ENCODE results near the gene NASP.

NASP gene

GRCh38 chr1:45620588-45621500 lies 37.0 kb downstream of the NASP start:
- no peak for DNase-seq (ENCODE audit: low read depth)

DNA sequence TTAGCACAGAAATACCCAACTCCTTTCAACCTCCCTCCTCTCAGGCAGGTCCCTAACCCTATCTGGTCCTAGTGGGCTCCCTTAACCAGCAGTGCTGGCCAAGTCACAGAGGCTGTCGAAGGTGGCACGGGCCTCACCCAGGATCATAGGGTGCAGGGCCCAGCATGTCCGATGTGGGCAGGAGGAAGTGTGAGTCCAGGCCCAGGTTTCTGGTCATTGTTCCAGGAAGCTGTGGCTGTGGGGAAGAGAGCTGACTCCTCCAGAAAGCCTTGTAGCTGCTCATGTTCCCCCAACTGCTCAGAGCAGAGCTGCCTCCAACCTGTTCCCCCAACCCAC lies 37.6 kb downstream of the NASP start:
- no peak for DNase-seq (ENCODE audit: low read depth)

DNA sequence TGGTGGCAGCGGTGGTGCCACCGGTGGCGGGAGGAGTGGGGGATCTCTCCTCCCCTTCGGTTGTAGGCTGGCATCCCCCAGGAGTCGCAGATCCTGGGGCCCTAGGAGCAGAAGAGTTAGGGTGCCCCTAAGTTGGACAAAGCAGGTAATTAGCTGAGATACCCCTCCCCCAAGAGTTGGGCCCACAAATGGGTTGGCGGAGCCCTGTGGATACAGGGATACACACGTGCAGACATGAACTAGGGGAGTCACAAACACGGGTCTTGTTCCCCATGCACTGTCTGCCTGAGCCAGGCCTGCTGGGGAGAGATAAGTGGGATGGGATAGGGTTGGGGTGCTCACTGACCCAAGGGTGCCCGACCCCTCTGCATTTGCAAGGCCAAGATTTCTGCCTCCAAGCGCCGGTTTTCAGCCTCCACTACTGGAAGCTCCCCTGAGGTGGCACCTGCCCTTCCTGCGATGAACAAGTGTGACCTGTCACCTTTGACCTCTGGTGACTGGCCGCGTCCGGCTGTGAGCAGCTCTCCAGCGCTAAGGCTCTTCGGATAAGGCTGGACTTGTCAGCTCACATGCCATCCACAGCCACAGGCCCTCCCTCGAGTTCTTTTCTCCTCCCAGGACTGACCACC lies 38.2 kb downstream of the NASP start:
- DNase-seq (ENCODE audit: low read depth), result no peak

DNA sequence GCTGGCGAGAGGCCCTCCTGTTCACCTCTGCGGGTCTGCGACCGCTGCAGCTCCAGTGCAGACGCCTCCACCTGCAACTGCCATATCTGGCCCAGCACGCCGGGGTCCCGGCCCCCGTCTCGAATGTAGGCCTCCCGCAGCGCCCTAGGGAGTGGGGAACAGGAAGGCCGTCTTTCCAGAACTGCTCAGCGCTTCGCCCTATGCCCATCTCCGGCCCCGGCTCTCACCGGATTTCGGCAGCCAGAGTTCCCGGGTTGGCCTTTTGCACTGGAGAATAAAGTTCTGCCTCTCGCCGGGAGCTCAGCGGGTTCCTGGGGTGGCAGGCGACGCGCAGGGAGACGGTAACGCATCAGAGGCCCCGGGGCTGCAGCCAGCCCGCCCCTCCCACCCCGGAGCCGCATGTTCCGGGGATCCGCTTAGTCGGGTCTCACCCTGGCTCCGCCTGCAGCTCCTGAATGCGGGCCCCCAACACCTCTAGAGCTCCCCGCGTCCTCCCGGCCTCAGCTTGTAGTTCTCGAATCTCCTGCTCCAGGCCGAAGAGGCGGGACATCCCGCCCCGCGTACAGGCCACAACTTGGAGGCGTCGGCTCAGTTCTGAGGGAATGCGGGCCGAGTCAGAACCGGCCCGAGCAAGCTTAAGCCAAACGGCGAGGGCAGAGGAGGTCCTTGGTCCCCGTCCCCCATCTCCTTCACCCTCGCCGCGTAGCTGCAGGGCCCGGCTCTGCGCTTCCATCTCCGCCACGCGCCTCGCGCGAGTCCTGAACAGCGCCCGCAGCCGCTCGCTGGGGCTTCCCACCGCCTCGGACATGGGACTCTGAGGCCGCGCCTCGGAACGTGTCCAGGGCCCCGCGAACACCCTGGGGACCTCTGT lies 38.9 kb downstream of the NASP start:
- DNase-seq (ENCODE audit: low read depth), result no peak

DNA sequence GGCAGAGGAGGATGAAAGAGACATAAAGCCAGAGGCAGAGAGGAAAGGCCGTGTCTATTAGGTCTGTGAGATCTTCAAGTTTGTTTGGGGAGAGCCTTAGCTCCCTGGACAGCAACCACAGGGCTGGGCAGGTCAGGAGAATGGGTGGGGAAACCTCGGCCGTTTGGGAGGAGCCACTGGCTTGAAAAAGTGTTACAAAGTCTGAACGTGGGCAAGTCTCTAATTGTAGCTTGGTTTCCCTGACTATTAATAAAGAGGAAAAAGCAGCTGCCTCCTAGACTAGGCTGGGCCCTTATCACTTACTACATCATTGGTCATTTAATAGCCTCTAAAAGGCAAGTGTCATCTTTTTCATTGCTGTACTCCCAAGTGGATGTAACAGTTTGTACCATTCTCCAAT lies 40.1 kb downstream of the NASP start, which contains the start of gene CCDC17:
Gene CCDC17 (minus strand): TSS at position 83 of the 400 bp plus-strand sequence. CDS start 145 bp downstream, outside the sequence.
- DNase-seq (ENCODE audit: low read depth), result no peak

DNA sequence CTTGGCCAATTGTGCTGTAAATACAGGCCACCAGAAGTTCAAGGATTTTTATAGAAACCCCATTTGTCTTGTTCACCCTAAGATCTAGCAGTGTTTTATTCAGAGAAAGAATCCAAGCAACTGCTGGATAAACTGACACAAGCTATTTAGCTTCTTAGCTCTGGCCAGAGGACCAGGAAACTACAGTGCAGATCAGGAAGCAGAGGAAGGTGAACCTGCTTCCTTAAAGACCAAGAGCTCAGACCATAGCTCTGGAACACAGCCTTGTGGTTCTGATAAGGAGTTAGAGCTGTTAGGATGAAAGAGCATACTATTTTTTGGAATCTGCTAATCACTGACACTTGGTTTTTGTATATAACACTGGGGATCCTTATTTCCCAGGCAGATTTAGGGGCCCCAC lies 45.2 kb downstream of the NASP start:
- no peak for DNase-seq (ENCODE audit: low read depth)

DNA sequence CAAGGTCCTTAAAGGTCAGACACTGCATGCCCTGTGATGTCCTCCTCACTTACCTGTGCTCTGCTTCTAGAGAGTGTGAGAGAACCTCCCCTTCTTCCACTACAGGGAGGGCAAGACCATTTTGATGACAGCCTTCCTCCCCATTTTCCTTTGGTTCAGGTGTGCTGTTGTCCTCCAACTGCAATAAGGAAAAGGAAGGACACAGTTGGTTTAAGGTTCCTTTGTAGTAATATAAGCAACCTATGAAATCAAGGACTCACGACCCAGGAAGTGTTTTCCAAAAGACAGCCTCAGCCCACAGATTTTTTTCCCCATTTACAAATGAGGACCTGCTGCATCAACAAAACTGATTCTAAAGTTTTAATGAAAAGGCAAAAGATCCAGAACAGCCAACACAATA lies 46.6 kb downstream of the NASP start:
- no peak for DNase-seq (ENCODE audit: low read depth)

DNA sequence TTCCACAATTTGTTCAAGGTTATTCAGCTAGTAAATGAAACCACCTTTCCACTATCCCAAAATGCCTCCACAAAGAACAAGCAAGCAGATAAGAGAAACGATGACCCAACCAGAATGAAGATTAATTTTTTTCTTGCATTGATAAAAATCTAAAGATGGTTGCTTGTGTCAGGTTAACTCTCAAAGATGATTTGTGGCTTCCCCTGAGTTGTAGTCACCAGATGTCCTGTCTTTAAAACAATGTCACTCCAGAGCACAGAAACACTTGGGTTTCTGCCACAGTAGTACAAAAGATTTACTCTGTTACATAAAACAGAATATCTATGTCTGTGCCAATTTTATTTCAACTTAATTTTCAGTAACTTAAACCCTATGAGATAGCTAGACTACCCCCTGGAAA lies 51.4 kb downstream of the NASP start:
- no peak for DNase-seq (ENCODE audit: low read depth)

- DNase-seq (ENCODE audit: low read depth), result no peak
Observed at GRCh38 chr1:45640293-45640692, 56.5 kb downstream of the NASP start.

- no peak for DNase-seq (ENCODE audit: low read depth)
Observed at GRCh38 chr1:45643321-45643720, 59.5 kb downstream of the NASP start.

- no peak for DNase-seq (ENCODE audit: low read depth)
Observed at GRCh38 chr1:45643978-45644377, 60.1 kb downstream of the NASP start.

- no peak for DNase-seq (ENCODE audit: low read depth)
Observed at GRCh38 chr1:45644661-45645060, 60.8 kb downstream of the NASP start.

- no peak for DNase-seq (ENCODE audit: low read depth)
Observed at GRCh38 chr1:45647248-45648021, 63.6 kb downstream of the NASP start.

GRCh38 chr1:45654540-45655280 lies 70.9 kb downstream of the NASP start:
- no peak for DNase-seq (ENCODE audit: low read depth)

DNA sequence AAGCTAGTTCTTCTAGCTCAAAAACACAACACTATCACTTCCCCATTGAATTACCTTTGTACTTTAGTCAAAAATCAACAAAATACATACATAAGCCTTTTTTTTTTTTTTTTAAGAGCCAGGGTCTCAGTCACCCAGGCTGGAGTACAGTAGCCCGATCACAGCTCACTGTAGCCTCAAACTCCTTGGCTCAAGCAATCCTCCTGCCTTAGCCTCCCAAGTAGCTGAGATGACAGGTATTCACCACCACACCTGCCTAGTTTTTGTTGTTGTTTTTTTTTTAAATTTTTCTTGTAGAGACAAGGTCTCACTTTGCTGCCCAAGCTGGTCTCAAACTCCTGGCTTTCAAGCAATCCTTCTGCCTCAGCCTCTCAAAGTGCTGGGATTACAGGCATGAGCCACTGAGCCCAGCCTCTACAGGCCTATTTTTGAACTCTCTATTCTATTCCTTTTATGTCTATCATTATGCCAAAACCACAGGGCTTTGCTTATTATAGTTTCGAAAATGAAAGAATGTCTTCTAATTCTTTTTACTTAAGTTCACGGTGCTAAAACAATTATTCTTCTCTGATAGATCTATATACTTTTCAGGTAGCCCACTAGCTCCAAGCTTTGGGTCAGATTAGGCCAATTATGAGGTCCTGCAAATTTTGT lies 72.9 kb downstream of the NASP start:
- no peak for DNase-seq (ENCODE audit: low read depth)

DNA sequence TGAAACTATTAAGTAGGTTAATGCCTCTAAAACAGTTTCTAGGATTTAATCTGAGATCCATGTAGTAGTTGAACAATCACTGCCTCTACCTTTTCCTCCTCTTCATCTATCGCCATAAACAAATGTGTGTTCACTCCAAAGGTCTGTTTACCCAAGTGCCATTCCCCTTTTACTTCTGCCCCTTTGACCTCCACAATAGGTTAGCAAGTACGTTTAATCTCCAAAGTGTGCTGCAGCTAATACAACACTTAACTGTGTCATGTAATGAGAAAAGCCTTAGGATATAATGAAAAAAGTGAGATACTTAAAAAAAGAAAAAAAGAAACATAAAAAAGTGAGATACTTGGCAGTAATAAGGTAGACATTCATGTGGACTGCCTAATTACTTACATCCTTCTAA lies 74.3 kb downstream of the NASP start:
- no peak for DNase-seq (ENCODE audit: low read depth)

GRCh38 chr1:45659222-45659621 lies 75.4 kb downstream of the NASP start:
- DNase-seq (ENCODE audit: low read depth), result no peak

DNA sequence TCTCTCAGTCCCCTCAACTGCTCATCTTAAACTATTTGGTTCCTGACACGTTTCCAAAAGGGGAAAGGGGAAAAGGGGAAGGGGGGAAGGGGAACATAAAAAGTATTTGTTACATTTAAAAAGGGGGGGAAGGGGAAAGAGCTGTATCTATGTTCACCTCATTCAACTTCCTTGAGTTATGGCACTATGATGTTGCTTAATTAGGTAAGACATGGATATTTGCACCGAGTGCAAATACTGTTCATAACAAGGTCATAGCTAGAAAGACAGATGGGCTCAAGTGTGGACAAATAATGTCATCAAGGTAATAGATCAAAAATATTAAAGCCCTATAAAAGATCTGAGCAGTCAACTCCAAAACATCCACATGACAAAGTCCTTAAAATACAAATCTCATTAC lies 76.5 kb downstream of the NASP start:
- no peak for DNase-seq (ENCODE audit: low read depth)

DNA sequence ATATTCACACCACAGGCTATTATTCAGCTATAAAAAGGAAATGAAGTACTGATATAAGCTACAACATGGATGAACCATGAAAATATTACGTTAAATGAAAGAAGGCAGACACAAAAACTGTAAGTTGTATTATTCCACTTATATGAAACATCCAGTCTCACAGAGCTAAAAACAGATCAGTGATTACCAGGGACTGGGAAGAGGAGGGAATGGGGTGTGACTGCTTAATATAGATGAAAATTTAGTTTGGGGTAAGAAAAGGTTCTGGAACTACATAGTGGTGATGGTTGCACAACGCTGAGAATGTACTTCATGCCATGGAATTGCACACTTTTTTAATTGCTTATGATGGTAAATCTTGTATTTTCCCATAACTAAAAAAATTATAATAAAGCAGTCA lies 83.0 kb downstream of the NASP start:
- DNase-seq (ENCODE audit: low read depth), result no peak

- DNase-seq (ENCODE audit: low read depth), result no peak
Observed at GRCh38 chr1:45667321-45668111, 83.7 kb downstream of the NASP start.

Data from ELR (cell line).